ENCODE results near the gene FAM241A. TPM values are rescaled to one million over a fixed set of nuclear protein-coding genes. Genes with fewer than 3 reads are reported as not detected.

The FAM241A gene
- total RNA-seq, 1 donor from 2014 or later, result 1.2 TPM

DNA sequence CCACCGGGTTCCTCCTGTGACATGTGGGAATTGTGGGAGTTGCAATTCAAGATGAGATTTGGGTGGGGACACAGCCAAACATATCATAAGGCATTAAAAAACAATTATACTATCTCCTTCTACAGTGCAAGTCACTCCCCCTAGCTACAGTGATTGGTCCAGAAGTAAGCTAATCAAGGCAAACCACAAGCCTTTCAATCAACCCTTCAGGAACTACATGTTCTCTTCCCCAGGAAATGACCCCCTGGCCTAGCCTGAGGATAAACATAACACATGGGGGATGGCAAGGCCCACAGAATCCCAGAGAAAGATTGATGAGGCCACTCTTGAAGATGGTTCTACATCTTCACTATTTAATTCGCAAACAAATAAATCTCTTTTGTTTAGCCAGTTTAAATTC is 25.2 kb upstream of the FAM241A start:
- Mint-ChIP-seq H3K27ac (ENCODE audit: unreplicated experiment) (no peak overlapping the region), H3K36me3 (ENCODE audit: unreplicated experiment) (no peaks in the 10 kb centered on the region), H3K4me3 (ENCODE audit: unreplicated experiment) (no peak overlapping the region), H3K4me1 (ENCODE audit: low read depth, unreplicated experiment) (peaks cover 11% of the 10 kb centered on the region), H3K27me3 (ENCODE audit: unreplicated experiment) (no peaks in the 10 kb centered on the region), H3K9me3 (ENCODE audit: unreplicated experiment) (peaks cover 4% of the 10 kb centered on the region)
- DNase-seq, result no peak
- TF ChIP-seq, protein P1, sequence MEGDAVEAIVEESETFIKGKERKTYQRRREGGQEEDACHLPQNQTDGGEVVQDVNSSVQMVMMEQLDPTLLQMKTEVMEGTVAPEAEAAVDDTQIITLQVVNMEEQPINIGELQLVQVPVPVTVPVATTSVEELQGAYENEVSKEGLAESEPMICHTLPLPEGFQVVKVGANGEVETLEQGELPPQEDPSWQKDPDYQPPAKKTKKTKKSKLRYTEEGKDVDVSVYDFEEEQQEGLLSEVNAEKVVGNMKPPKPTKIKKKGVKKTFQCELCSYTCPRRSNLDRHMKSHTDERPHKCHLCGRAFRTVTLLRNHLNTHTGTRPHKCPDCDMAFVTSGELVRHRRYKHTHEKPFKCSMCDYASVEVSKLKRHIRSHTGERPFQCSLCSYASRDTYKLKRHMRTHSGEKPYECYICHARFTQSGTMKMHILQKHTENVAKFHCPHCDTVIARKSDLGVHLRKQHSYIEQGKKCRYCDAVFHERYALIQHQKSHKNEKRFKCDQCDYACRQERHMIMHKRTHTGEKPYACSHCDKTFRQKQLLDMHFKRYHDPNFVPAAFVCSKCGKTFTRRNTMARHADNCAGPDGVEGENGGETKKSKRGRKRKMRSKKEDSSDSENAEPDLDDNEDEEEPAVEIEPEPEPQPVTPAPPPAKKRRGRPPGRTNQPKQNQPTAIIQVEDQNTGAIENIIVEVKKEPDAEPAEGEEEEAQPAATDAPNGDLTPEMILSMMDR (IDR thresholded peaks at IDR 0.05; ENCODE audit: partially characterized antibody, unreplicated experiment), result no peak

DNA sequence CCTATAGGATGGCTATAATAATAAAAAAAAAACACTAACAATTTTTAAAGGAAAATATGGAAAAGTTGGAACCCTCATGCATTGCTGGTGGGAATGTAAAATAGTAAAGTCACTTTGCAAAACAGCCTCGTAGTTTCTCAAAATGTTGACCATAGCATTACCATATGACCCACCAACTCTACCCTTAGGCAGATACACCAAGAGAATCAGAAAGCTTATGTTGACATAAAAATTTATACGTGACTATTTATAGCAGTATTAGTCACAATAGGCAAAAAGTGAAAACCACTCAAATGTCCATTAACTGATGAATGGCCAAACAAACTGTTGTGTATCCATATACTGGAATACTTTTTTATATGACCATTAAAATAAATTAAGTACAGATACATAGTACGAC is 19.8 kb upstream of the FAM241A start:
- Mint-ChIP-seq H3K4me1 (ENCODE audit: low read depth, unreplicated experiment) (peaks cover 29% of the 10 kb centered on the region), H3K4me3 (ENCODE audit: unreplicated experiment) (no peak overlapping the region), H3K27ac (ENCODE audit: unreplicated experiment) (no peak overlapping the region), H3K9me3 (ENCODE audit: unreplicated experiment) (no peaks in the 10 kb centered on the region), H3K36me3 (ENCODE audit: unreplicated experiment) (no peaks in the 10 kb centered on the region), H3K27me3 (ENCODE audit: unreplicated experiment) (no peaks in the 10 kb centered on the region)
- TF ChIP-seq, protein P1 (IDR thresholded peaks at IDR 0.05; ENCODE audit: partially characterized antibody, unreplicated experiment), result no peak
- DNase-seq, result no peak

DNA sequence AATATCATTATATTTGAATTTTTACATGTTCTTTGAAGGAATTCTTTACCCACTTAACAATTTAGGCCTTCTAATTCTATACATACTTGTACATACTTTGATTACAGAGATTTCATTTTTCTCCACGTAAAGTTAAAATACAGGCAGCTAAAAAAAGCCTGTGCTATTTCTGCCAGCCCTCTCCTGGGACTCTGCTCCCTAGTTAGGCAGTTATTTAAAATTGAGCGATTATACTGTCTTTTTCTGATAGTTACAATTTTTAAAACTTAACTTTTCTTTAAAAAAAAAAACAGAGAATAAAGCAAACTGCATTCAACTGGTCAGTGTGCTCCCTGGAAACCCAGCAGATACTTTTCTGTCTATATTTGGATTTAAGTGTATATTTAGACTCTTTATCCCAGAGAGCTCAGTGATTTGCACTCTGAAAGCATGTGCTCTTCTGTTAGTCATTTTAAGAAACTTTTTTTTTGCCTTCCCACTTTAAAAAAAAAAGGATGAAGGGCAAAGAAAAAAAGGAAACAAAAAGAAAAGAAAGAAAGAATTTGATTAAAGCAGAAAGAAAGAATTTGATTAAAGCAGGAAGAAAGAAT is 18.1 kb upstream of the FAM241A start:
- Mint-ChIP-seq H3K9me3 (ENCODE audit: unreplicated experiment) (no peaks in the 10 kb centered on the region), H3K27me3 (ENCODE audit: unreplicated experiment) (no peaks in the 10 kb centered on the region), H3K27ac (ENCODE audit: unreplicated experiment) (no peak overlapping the region), H3K36me3 (ENCODE audit: unreplicated experiment) (no peaks in the 10 kb centered on the region), H3K4me3 (ENCODE audit: unreplicated experiment) (no peak overlapping the region), H3K4me1 (ENCODE audit: low read depth, unreplicated experiment) (peaks cover 33% of the 10 kb centered on the region)
- TF ChIP-seq, protein P1 (IDR thresholded peaks at IDR 0.05; ENCODE audit: partially characterized antibody, unreplicated experiment), result no peak
- no peak for DNase-seq

DNA sequence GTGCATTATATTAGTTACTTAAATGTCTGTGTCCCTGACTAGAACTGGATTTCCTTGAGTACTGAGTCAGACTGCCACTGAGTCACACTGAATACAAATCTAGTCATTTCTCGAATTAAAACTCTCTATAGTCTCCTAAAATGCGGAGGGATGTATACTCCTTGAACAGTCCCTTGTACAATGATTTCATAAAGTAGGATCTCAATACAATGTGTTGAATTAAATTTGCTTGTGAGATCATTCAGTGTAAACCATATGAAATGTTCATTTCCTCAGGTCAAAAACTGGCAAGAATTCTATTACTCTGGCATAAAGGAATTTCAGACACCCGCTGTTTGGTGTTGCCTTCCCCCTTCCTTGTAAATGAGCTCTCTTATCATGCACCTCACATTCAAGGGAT is 17.5 kb upstream of the FAM241A start:
- H3K27ac Mint-ChIP-seq (ENCODE audit: unreplicated experiment), result no peak overlapping the region
- no peak for DNase-seq
- no peaks in the 10 kb centered on the region for H3K27me3 Mint-ChIP-seq (ENCODE audit: unreplicated experiment)
- TF ChIP-seq, protein P1 (IDR thresholded peaks at IDR 0.05; ENCODE audit: partially characterized antibody, unreplicated experiment), result no peak
- H3K4me3 Mint-ChIP-seq (ENCODE audit: unreplicated experiment), result no peak overlapping the region
- H3K9me3 Mint-ChIP-seq (ENCODE audit: unreplicated experiment), result no peaks in the 10 kb centered on the region
- no peaks in the 10 kb centered on the region for H3K36me3 Mint-ChIP-seq (ENCODE audit: unreplicated experiment)
- peaks cover 31% of the 10 kb centered on the region for H3K4me1 Mint-ChIP-seq (ENCODE audit: low read depth, unreplicated experiment)

DNA sequence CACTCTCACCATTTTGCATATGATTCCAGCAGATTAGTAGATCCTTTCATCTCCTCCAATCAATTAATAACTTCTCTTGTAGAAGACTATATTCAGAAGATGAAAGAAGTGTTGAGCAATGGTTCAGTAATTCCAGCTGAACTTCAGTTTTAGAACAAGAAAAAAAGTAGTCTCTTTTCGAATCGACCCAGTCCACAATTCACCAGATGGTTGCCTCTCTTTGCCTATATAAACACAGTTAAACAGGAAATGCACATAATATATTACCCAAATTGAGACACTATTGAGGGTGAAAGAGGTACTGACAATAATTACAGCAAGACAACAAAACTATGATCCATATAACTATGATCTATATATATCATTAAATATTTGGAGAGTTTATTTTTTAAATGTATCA is 16.8 kb upstream of the FAM241A start:
- no peak overlapping the region for H3K4me3 Mint-ChIP-seq (ENCODE audit: unreplicated experiment)
- peaks cover 1% of the 10 kb centered on the region for H3K27me3 Mint-ChIP-seq (ENCODE audit: unreplicated experiment)
- peaks cover 25% of the 10 kb centered on the region for H3K4me1 Mint-ChIP-seq (ENCODE audit: low read depth, unreplicated experiment)
- no peak for DNase-seq
- no peak overlapping the region for H3K27ac Mint-ChIP-seq (ENCODE audit: unreplicated experiment)
- H3K36me3 Mint-ChIP-seq (ENCODE audit: unreplicated experiment), result no peaks in the 10 kb centered on the region
- H3K9me3 Mint-ChIP-seq (ENCODE audit: unreplicated experiment), result no peaks in the 10 kb centered on the region
- TF ChIP-seq, protein P1 (IDR thresholded peaks at IDR 0.05; ENCODE audit: partially characterized antibody, unreplicated experiment), result no peak

All from glutamatergic neuron (in vitro differentiated cells).